GM18907 (cell line): ENCODE results near the gene LASP1NB.
"Not testable (repeated sequence)": the region's sequence is repeated elsewhere in the genome, so short reads cannot be mapped to it uniquely, and the experiment has no call there.

ENCODE experiments used
- ATAC-seq: cut with Tn5 transposase; IDR thresholded peaks from one replicate; pipeline ENCODE4 v1.9.1; 2021; ENCODE audit warnings: mild to moderate bottlenecking, moderate library complexity; ENCODE audit not compliant: unreplicated experiment

LASP1NB gene

DNA sequence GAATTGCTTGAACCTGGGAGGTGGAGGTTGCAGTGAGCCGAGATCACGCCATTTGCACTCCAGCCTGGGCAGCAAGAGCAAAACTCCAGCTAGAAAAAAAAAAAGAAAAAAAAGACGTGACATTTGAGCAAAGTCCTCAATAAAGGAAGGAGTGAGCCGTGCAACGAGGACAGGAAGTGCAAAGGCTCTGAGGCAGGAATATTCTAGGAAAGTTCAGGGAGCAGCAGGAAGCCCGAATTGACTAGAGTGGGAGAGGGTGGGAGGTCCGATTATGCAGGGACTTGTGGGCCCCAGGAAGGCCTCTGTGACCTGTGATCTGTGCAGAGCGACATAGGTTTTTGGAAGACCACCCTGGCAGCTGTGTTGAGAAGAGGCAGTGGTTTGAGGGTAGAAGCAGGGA is 8.6 kb upstream of the LASP1NB start:
- no peak for ATAC-seq

DNA sequence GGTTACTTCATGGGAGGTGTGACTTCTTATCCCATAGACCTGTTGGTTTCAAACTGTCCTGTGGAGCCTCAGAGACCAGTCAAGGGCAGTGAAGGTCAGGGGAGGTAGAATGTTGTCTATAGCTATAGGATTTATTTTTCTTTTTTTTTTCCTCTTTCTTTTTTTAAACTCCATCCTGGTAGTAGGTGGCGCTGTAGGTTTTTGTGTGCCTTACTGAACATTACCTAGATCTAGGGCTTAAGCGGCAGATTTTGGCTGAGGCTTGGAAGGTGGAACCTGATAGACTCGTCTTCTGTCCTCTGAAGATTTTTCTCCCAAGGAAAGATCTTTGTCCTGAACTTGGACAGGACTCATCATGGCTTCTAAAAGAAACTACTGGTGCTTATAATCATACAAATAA is 8.2 kb upstream of the LASP1NB start:
- ATAC-seq, result no peak

GRCh38 chr17:38918129-38918913 is 7.1 kb upstream of the LASP1NB start:
- no peak for ATAC-seq

DNA sequence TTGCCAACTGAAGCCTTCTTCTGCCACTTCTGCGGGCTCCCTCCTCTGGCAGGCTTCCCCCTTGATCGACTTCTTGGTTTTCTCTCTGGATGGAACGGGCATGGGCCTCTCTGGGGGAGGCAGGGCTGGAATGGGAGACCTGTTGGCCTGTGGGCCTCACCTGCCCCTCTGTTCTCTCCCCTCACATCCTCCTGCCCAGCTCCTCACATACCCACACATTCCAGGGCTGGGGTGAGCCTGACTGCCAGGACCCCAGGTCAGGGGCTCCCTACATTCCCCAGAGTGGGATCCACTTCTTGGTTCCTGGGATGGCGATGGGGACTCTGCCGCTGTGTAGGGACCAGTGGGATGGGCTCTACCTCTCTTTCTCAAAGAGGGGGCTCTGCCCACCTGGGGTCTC is 6.5 kb upstream of the LASP1NB start:
- ATAC-seq, result no peak

DNA sequence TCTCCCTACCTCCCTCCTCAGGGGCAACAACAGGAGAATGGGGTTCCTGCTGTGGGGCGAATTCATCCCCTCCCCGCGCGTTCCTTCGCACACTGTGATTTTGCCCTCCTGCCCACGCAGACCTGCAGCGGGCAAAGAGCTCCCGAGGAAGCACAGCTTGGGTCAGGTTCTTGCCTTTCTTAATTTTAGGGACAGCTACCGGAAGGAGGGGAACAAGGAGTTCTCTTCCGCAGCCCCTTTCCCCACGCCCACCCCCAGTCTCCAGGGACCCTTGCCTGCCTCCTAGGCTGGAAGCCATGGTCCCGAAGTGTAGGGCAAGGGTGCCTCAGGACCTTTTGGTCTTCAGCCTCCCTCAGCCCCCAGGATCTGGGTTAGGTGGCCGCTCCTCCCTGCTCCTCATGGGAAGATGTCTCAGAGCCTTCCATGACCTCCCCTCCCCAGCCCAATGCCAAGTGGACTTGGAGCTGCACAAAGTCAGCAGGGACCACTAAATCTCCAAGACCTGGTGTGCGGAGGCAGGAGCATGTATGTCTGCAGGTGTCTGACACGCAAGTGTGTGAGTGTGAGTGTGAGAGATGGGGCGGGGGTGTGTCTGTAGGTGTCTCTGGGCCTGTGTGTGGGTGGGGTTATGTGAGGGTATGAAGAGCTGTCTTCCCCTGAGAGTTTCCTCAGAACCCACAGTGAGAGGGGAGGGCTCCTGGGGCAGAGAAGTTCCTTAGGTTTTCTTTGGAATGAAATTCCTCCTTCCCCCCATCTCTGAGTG is 5.9 kb upstream of the LASP1NB start:
- ATAC-seq, result no peak

GRCh38 chr17:38920374-38921291 is 4.8 kb upstream of the LASP1NB start:
- ATAC-seq, result no peak

DNA sequence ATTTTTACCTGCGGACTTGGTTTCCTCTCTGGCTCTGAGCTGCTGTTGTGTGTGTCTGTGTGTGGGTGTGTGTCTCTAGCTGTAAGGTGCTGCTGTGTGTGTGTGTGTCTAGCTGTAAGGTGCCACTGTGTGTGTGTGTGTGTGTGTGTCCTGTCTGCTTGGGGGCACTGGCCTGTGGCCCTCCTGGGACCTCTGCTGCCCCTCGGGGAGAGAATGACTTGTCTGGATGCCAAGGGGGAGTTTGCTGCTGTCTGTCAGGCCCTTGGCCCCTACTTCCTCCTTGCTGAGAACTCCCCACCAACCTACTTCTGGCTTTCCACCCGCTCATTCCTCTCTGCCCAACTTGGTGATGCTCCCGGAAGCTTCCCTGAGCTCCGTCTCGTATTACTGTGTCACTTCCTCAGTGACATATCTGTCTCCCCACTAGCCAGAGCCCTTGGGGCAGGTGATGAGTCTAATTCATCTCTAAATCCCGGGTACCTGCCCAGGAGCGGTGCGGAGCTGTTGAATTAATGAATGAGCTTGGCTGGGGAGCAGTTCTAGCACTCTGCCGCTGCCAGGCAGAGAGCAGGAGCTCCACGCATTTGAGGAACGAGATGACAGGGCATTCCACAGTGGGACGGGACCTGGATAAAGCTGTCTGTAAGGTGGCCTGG is 3.5 kb upstream of the LASP1NB start:
- no peak for ATAC-seq

GRCh38 chr17:38922538-38923297 is 2.7 kb upstream of the LASP1NB start:
- ATAC-seq, result no peak

GRCh38 chr17:38926293-38927070 is 1.1 kb downstream of the LASP1NB start:
- ATAC-seq, result no peak

DNA sequence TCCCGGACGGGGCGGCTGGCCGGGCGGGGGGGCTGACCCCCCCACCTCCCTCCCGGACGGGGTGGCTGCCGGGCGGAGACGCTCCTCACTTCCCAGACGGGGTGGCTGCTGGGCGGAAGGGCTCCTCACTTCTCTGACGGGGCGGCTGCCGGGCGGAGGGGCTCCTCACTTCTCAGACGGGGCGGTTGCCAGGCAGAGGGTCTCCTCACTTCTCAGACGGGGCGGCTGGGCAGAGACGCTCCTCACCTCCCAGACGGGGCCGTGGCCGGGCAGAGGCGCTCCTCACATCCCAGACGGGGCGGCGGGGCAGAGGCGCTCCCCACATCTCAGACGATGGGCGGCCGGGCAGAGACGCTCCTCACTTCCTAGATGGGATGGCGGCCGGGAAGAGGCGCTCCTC is 5.4 kb downstream of the LASP1NB start:
- ATAC-seq, result not testable (repeated sequence)

DNA sequence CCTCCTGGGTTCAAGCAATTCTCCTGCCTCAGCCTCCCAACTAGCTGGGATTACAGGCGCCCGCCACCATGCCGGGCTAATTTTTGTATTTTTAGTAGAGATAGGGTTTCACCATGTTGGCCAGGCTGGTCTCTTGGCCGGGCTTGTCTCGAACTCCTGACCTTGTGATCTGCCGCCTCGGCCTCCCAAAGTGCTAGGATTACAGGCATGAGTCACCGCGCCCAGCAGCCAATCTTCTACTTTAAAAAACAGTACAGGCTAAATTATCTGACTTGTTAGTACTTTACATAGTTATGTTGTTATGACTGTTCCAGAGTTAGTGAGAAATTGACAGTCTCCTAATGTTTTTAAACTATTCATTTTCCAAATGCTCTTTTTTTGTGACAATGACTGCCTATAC is 8.5 kb downstream of the LASP1NB start:
- ATAC-seq, result not testable (repeated sequence)

GRCh38 chr17:38939987-38940386 is 14.6 kb downstream of the LASP1NB start:
- ATAC-seq, result no peak

GRCh38 chr17:38940404-38940803 is 15.0 kb downstream of the LASP1NB start:
- ATAC-seq, result no peak

GRCh38 chr17:38942696-38943334 is 17.4 kb downstream of the LASP1NB start:
- no peak for ATAC-seq

DNA sequence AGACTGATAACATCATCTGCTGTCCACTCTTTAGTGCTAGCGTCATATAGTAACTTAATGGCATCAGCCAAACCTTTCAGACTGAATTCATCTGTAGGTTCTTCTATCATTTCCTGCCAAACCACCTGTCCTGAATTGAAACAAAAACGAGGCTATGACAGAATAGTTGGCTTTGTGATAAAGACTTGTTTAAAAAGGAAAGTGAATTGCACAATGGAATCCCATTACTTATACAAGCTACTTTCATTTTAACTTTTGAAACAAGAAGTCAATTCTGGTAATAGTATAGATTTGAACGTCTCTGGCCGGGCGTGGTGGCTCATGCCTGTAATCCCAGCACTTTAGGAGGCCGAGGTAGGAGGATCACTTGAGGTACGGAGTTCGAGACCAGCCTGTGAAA is 18.2 kb downstream of the LASP1NB start:
- no peak for ATAC-seq

DNA sequence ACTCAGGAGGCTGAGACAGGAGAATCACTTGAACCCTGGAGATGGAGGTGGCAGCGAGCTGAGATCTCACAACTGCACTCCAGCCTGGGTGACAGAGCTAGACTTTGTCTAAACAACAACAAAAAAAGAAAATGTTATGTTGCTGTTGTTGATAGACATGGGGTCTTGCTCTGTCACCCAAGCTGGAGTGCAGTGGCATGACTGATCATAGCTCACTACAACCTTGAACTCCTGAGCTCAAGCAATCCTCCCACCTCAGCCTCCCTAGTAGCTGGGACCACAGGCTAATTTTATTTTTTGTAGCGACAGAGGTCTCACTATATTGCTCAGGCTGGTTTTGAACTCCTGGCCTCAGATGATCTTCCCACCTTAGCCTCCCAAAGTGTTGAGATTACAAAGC is 21.8 kb downstream of the LASP1NB start:
- no peak for ATAC-seq

DNA sequence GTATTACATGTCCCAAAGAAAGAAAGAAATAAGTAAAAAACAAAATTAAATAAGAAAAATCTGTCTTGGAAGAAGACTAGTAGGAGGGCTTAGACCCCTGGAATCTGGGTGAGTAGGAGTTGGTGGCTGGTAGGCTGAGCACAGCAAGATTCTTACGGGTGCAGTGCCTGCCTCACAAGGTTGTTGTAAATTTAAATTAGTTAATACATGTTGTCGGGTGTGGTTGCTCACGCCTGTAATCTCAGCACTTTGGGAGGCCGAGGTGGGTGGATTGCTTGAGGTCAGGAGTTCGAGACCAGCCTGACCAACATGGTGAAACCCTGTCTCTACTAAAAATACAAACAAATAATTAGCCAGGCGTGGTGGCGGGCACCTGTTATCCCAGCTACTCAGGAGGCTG is 28.4 kb downstream of the LASP1NB start:
- not testable (repeated sequence) for ATAC-seq

DNA sequence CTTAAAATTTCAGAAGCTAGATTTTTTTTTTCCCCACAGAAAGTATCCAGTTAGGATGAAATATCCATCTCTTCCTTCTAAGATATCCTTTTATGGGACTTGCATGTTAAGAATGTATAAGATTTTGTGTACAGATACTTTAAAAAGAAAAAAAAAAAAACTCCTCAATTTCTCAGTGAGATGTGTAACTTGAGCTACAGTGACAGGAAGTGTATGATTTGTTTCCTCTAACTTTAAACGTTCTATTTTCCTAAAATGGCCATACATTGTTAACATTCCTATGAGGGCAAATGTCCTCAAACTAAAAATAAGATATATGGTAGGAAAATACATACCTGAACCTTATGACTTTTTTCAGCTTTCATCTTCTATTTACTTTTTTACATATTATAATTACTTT is 32.9 kb downstream of the LASP1NB start:
- no peak for ATAC-seq

DNA sequence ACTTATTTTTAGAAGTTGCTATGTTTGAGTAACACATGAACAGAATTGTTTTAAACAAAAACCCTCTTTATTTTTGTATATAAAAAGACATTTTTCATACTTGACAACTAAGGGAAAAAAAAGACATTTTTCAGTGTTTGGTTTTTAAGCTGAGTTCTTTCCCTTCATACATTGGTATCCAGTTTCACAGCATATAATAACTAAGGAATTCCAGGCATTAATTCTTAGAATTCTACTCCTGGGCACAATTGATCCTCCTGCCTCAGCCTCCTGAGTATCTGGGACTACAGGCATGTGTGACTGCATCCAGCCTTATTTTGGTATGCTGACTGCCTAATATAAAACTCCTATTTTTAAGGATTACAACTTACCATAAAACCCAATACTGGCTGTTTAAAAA is 33.3 kb downstream of the LASP1NB start:
- no peak for ATAC-seq
